HG02840 (cell line): ENCODE results near the gene ZNF536.

Experiments
- ATAC-seq: cut with Tn5 transposase; IDR thresholded peaks from one replicate; pipeline ENCODE4 v1.9.1; 2021; ENCODE audit warnings: mild to moderate bottlenecking, moderate library complexity, moderate number of reproducible peaks; ENCODE audit not compliant: unreplicated experiment, low FRiP score

The ZNF536 gene

DNA sequence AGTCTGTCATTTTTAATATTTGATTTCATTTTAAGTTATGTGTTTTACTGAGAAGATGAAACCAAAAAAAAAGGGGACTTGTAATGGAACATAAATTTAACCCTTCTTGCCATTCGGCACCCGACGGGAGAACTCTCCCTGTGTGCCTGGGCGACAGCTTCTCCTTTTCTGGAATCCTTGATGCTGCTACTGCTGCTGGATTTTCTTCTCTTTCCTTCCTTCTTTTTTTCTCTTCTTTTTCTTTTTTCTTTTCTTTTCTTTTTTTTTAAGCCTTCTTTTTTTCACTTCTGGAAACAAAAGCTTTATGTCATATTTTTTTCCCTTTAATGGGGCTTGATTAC is 11.1 kb upstream of the ZNF536 start:
- no peak for ATAC-seq

DNA sequence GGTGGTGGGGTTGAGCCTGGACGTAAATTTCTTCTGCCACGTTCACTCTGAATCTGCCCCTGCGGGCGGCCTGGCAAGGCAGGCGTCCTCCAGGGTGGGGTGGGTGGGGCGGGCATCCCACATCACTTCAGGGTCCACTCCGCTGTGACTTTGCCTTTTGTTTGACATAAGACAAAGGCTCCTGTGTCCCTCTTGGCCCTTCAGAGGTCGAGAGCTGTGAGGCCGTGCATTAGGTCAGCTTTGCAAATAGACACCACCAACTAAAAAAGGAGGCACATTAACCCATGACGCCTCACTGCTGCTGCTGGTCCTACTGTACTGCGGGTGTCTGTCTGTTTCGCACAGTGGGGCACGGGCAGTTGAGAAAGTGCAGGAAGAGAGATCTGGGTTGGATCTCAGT is 10.5 kb upstream of the ZNF536 start:
- ATAC-seq, result no peak

DNA sequence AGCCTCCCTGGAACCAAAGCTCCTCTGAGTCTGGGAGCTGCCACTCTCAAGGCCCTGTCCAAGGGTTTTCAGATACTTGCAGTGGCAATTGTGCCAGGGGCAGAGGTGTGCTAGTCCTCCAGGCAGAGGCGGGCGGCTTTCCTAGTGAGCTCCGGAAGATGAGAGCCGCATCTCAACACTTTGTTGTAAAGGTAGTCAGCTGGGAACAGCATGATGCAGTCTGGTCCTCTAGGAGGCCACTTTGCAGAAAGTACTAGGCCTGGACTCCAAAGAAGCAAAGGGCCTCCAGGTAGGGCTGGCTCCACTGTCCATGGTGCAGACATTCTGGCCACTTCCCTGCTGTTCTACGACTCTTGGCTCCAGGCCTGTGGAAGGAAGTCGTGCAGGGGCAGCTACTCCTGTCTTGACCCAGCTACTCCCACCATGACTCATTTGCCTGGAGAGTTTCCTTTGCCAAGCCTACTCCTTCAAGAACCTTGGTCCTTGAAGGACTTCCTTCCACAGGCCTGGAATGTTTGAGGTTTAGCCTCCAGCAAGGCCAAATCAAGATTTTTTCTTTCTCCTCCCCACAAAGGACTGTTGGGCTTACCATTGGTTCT is 9.9 kb upstream of the ZNF536 start:
- ATAC-seq, result no peak

DNA sequence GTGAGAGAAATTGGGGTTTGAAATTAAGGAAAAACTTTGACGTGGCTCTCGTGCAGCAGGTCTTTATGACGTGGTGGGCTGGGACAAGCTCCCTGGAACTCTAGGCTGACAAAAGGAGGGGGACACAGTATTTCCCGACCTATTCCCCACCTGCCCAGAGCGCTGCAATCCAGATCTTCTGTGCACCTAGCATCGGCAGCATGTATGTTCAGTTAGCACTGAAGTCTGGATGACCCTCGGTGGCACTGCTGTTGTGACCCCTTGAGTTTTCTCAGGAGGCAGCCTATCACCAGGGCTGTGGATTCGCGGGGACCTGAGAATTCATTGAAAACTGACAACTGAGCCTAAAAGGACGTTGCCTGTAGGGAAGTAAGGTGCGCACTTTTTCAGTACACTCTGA is 9.1 kb upstream of the ZNF536 start:
- no peak for ATAC-seq

DNA sequence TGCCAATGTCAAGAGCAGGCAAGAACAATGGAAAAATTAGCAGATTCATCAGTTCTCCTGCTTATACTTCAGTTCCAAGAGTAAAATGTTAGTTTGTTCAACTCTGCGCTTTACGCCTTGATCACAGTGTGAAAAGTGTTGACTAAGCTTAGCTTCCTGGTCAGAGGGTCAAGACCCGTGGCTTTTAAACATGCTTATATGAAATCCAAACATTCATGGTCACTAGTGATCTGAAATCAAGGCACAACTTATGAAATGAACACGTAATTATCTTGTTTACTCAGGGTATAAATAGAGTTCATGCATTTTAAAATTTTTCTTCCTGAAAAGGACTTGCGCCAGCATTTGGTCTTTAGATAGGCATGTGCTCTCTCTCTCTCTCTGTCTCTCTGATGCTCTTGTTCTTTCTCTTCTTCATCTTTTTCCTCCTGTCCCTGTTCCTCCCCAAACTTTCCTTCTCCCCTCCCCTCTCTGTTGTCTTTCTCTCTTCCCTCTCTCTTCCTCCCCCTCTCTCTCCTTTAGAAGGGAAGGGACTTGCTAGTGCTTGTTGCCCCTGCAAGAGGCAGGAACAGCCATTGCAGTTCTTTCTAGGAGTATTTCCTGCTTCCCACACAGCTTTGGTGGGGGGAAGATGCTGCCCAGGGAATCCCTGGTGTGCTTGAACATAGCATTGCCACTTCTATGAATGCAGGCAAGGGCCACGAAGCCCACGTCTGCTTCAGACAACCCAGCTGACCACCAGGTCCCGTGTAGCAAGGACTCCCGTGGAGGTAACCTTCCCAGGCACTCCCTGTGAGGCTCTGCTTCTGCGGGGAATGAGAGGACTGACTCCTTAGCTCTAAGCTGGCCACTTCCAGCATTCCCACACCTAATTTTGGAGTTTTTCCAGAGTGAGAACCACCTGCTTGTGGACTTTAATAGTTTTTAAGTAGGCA is 7.1 kb upstream of the ZNF536 start:
- no peak for ATAC-seq

DNA sequence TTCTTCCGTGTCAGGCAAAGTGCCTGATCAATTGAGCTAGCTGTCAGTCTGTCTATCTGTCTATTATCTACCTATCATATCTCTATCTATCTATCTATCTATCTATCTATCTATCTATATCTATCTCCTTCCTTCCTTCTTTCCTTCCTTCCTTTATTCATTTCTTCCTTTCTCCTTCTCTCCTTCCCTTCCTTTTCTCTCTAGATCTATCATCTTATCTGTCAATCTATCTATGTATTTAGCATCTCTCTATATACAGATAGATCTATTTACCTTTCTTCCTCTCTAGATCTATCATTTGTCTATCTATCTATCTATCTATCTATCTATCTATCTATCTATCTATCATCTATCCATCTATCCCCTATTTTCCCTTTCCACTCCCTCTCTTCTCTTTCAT is 5.9 kb upstream of the ZNF536 start:
- ATAC-seq, result no peak

DNA sequence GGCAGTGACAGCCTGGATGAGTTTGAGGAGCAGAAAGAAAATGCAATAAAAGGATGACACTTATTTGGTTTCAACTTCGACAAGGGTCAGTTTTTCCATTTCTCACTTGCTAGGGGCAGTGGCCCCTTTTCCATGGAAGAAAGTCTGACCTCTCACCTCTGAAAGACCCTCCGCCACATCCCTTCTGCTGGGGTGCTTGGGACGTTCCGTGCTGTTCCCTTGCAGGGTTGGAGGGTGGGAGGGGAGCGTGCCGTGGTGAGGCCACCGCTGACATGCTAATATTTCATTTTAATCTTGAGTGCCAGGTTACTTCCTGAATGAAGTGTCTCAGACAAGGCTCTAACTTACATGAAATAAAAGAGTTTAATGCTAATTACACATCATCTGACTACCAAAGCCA is 5.2 kb upstream of the ZNF536 start:
- no peak for ATAC-seq

DNA sequence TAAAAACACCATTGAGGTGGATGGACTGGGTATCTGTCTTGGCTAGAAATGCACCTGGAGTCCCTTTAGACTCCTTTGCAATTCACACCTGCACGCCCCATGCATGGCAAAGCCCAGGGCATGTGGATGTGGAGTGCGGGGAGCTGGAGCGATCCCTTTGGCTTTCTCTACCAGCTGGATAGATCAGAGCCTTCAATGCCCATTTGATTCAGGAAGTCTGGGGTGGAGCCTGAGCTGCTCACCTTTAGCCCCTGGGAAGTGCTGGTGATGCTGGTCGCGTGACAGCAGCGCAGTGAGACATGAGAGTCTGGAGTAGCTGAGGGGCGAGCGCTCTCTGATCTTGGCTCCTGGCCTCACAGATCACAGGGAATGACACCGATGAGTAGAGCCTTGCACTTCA is 4.8 kb upstream of the ZNF536 start:
- no peak for ATAC-seq

DNA sequence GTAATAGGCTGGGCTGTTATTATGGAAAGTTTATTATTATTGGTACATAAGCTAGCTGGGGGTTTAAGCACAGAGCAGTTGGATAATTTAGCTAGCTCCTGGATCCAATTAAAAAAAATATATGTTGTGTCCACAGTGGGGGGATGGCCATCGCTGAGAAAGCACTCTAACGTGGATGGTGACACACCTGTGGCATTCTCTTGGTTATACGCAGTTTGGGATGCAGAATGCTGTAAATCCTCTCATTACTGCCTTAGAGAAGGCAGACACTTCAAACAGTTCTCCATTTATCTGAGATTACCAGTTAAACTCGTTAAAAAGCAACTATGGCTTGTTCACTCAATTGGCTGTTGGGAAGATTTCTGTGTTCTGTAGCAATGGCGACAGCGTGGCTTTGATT is 2.4 kb upstream of the ZNF536 start:
- no peak for ATAC-seq

DNA sequence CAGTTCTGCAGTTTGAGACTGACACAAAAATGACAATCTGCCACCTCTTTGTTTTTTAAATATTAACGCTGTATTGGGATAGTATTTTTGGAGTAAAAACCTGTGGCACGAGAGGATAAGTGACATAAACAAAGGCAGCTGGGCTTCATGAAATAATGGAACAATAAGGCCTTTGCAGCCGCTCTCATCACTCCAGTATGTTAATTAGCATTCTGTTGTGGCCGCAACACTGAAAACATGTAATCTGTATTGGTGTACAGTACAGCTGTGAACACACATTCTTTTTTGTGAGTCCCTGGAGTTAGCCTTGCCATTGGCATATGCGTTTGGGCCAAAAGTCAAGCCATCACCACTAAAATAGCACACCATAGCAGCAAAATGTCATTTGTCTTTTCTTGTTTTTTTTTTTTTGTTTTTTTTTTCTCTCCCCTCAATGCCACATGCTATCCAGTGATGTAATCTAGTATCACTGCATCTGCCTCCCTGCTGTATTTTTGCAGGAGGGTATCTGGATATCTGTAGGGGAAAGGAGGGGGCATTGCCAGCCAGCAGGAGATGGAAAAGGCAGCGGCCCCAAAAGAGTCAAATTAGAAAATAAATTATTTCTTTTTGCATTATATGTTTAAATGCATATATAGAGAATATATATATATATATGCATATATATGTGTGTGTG is 885 bp upstream of the ZNF536 start:
- ATAC-seq, result no peak

DNA sequence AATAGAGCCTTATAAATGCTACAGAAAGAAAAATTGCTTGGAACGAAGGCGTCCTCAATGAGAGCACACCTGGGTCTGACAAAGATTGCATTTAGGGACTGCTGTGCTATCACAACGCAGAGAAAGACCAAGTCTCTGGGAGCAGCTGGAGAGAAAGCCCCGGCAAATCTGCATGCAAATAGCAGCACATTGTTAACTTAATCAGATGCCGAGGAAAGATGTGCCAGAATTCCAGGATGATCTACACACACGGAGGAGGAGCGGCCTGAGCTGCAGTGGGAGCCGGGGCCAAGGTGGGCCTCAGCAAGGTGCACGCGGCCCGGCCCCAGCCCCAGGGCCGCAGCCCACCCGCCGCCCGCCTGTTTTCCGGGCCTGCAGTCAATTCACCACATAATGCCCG is 1.4 kb downstream of the ZNF536 start:
- ATAC-seq, result no peak

DNA sequence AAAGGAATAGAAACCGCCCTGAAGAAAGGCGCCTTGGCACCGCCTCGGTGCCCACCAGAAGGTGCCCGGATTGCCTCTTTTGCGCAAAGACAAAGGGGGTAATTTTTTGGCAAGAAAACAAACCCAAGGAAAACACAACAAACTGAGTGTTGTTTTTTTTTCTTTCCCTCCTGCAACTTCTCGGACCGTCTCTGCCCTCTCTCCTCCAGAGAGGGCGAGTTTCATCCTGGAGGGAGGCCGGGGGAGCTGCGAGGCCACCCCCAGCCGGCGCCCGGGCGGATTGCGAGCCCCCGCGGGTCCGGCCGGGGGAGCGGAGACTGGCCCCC is 2.3 kb downstream of the ZNF536 start:
- ATAC-seq, result no peak

DNA sequence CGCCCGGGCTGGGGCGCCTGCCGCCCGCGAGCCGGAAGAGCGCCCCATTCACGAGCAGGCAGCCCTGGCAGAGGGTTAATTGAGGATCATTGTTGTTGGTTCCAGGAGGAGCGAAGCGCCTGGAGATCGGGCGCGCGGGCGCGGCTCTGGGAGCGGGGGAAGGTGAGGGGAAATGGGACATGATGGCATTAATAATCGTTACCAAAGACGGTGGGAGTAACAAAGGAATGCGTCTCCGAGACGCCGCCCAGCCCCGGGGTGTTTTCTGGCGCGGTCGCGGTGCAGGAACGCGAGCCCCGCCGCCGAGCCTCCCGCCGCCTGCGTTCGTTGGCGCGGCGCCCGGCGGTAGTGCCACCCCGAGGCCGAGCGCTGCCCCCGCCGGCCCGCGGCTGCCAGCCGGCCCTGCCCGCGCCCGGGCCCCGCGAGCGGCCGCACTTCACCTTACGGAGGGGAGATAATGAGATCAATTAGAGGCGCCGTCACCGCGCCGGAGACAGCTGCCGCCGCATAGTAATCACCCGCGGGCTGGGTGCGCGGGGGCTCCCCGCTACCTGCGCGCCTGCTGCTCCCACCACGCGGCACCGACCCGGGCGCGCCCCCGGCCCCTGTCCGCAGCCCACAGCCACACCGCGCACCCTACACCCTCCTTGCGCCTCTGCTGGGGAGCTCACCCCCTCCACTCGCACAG is 2.8 kb downstream of the ZNF536 start:
- no peak for ATAC-seq

DNA sequence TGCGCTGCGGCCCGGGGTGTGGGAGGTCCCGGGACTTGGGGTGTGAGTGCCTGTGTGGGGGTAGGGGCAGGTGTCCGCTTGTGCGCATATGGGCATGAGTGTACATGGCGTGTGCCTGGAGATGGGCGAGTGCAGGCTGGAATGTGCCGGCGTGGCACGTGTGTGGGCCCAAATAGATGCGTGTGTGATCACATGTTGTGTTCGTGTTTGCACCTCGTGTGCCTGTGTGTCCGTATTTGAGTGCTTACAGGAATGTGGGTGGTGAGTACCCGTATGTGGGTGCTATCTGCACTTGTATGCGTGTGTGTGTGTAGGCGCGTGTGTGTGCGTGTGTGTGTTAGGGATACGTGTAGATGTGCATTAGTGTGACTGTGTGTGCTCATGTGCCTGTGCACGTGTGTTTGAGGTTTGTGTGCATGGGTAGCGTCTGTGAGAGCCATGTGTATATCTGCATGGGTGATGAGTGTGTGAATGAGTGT is 3.4 kb downstream of the ZNF536 start:
- no peak for ATAC-seq

DNA sequence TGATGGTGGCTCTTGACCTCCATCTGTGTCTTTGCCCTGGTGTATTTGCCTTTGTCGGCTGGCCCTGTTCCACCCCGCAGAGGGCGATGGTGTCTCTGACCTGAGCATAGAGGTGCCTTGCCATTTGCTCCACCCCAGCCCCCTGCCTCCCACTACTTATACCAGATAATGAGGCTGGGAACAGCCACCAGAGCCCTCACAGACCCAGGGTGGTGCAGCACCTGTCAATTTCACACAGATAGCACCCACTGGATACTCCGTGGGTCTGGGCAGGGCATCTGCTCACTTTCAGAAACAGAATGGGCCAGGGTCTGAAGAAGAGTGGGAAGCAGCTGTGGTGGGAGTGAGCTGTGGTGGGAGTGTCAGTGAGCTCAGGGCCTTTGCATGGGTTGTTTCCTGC is 4.1 kb downstream of the ZNF536 start:
- no peak for ATAC-seq

DNA sequence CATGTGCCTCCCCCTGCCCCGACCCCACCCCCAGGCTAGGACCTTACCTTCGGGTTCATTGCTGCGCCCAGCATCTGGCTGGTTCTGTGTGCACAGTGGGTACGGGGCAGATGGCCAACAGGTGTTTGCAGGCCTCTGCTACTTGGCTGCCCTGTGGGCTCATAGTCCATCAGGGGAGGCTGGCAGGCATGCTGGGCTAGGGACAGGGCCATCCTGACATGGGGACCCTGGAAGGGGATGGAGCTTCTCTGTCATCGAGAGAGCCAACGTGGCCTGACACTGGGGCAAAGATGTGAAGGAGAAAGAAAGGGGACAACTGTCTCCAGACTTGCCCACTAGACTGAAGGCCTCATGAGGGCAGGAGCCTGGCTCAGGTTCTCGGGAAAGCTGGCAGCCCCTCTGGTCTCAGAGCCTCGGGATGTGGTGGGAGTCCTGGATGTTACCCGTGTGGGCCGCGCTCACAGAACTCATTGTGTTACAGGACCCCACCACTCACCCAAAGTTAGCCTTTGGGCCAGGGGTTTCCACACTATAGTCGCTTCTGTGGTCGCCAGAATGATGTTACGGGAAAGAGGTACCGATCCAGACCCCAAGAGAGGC is 4.7 kb downstream of the ZNF536 start:
- no peak for ATAC-seq

DNA sequence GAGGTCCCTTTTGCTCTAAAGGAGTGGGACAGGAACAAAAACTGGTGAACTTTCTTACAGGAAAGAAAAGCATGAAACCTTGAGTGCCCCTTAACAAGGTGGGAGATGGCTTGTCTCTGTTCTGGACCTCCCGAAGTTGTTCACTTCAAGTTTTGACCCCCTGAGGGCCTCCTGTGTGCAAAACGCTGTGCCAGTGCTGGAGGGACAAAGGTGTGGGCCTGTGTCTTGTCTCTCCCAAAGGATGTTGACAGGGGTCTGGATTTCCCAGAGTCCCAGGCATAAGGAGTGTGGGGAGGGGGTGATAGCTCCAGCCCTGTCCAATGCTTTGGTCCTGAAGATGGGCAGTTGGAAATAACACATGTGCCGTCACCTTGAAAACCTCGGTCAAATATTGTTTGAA is 6.5 kb downstream of the ZNF536 start:
- no peak for ATAC-seq

DNA sequence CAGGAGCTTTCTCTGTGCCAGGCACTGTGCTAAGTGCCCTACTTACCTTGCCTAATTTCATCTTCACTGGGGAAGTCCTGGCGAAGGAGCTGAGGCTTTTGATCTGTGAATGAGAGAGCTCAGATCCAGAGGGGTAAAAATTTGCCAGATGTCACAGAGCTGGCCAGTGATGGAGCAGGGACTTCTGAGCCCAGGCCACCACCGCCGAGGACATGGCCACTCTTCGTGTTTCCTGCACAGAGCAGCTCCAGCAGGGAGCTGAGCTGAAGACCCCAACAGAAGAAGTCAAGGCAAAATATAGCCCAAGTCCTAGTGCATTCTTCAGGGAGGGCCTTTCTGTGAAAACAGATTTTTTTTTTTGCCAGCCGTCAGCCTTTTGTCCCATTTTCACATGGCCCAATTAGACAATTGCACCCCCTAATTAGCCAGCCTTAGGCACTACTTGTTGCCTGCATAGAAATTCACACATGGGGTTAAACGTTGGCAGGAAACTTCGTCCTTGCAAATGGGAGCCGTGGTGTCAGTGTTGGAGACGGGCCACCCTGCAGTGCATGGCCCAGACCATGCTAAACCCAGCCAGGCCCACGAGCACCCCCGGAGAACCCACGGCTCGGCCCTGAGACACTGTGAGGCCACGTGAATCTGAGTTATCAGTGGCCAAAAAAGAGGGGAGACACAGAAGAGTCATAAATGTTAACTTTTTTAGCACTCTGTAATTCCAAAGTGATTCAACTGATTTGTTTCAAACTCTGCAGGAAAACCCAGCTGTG is 7.8 kb downstream of the ZNF536 start:
- ATAC-seq, result no peak

DNA sequence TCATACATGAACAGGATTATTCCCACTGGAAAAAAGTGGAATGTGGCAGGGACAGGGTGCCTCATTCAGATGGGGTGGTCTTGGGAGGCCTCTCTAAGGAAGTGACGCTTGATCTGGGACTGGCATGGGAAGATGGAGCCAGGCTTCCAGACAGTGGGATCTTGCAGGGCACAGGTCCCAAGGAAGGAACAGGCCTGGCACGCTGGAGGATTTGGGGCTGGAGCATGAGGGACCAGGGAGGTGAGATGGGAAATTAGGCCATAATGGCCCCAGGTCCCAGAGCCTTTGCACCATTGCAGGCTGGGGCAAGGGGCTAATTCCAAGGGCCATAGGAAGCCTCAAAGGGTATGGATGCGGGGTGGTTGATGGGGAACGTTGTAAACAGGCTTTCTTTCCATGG is 9.2 kb downstream of the ZNF536 start:
- ATAC-seq, result no peak

DNA sequence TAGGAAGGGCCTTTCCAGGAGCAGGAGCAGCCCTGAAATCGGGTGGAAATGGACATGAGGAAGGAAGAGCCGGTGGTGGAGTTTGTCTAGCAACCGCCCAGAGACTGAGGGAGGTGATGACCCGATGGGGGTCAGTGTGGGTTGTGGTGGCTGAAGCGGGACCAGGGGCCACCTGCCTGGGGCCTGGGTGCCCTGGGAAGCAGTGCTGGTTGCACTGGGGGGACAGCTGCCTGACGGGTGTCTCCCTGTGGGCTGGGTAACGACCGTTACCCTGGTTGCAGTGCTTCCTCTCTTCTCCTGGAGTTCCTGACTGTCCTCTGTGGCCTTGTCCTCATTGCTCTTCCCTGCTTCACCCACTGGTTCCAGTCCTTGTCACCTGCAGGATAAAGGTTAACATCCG is 13.0 kb downstream of the ZNF536 start:
- no peak for ATAC-seq
